ENCODE results near the gene NUDT5.
"Not testable (repeated sequence)": the region's sequence is repeated elsewhere in the genome, so short reads cannot be mapped to it uniquely, and the experiment has no call there.

NUDT5 gene

DNA sequence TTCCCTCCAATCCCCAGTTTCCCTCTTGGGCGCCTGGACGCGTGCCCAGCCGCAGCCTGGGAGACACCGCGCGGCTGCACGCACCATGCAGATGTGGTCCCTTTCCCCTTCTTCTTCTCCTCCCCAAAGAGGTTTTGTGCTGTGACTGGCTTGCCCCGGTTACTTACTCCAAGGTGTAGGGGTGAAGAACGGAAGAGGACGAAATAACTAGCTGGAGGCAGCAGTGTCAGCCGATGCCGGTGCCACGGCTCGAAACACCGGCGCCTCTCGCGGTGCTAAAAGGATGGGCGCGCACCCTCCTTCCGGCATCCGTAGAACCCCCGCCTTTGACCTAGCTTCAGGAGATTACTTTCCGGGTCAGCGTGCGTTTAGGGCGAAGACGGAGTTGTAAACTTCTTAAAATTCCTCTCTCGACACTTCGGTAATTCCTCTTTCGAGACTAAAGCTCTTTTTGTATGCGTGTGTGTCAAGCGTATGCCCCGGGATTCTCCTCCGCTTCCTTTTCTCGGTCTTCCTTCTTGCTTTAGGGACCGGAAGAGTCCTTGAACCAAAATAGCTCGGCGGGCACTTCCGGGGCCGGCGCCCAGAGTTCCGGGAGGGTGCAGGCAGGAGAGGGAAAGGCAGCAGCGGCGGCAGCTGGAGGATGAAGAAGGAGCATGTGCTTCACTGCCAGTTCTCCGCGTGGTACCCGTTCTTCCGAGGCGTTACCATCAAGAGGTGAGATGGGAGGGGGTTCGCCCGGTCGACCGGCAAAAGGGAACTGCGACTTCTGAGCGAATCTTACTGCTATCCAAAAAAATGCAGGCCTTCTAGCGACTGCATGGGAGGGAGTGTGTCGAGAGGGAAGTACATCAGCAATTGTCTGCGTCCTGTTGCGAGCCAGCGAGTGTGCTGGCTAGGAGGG lies at the start of gene NUDT5, which contains the start of gene CDC123:
NUDT5 (minus strand) TSS at position 289 of the 904 bp plus-strand sequence. CDS start 9,600 bp downstream, outside the sequence.
CDC123 (plus strand) TSS at position 586 of the 904 bp plus-strand sequence; CDS start at position 644, 58 bp downstream.
- DNase-seq, result peak; percentile 62

DNA sequence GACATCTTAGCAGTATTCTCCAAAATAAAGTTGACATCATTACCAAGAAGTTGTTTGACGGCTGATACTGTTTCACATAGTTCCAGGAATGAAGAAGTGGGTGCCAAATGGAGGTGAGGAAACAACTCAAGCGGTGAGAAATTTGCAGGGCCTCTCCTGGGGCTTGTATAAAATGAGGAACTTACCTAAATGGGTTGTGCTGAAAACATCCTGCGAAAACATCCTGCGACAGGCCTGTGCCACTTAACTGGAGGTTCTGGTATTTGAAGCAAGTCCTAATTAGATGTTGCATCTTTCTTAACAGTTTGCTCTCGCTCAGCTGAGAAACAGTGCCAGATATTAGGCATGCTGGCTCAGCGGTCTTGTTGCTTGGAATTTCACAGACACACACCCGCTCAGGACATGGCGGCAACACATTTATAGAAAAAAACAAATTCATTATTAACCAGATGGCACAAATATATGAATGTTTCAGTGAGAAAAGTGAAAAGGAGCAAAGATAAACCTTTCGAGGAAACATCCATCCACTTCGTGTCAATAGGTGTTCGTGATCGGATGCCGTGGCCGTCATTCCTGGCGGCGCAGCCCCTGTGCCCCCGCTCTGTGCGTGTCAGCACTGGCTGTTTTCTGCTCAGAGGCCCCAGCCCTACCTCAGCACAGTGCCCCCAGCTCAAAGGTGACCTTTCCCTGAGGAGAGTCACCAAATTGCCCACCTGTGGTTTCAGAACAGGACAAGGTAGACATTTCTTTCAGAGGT lies 48.4 kb upstream of the NUDT5 start:
- DNase-seq, result no peak

GRCh38 chr10:12241810-12242529 lies 46.3 kb upstream of the NUDT5 start:
- DNase-seq, result no peak

DNA sequence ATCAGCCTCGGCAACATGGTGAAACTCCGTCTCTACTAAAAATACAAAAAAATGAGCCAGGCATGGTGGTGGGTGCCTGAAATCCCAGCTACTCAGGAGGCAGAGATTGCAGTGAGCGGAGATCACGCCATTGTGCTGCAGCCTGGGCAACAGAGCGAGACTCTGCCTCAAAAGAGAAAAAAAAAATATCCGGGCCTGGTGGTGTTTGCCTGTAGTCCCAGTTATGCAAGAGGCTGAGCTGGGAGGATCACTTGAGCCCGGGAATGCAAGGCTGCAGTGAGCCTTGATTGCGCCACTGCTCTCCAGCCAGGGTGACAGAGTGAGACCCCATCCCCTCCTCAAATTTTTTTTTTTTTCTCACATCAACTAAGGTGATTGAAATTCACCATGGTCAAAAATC lies 43.1 kb upstream of the NUDT5 start:
- no peak for DNase-seq

DNA sequence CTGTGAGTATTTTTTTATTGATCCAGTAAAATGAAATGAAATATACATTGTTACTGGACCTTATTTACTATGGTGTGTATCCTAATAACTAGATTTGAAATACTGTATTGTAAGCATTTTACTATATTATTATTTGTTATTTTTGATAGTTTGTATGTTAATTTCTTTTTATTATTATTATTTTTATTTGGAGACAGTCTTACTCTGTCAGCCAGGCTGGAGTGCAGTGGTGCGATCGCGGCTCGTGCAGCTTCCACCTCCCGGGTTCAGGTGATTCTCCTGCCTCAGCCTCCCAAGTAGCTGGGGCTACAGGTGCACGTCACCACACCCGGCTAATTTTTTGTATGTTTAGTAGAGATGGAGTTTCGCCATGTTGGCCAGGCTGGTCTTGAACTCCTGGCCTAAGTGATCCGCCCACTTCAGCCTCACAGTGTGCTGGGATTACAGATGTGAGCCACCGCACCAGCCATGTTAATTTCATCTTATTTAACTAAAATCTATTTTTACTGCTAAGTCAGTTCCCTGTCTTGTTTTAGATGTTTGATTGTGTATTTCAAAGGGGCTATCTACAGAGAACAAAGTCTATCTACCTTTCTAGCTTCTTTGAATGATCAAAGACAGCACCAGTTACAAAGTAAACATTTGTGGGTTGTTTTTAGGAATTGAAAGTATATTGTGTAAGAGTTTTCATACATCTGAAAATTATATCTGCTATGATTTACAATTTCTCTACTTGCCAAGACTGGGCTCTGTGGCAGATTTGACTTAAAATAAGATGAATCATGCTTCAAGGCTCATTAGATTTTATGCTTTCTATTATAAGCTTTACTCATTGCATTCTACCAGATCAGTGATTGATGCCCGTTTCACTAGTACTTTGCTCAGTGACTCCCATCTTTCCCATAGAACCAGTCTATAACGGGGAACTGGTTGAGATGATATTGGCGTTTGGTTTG lies 41.9 kb upstream of the NUDT5 start:
- no peak for DNase-seq

DNA sequence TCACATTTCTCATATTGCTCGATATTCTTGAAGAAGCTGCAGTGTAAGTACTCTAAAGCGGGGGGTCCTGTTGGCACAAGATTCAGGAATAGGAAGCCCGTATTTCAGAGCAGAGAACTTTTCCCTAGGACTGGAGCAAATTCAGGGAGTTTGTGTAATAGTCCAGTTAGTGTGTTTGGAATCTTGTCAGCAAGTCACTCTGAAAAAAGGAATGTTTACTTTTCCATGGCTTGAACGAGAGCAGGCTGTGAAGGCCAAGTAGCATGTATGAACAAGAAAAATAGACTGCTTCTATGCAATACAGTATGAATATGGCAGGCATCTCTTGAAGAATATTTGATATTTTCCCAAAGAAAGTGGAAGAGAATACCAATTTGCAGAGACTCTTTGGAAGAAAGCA lies 40.1 kb upstream of the NUDT5 start:
- DNase-seq, result no peak

GRCh38 chr10:12235116-12235694 lies 39.5 kb upstream of the NUDT5 start:
- no peak for DNase-seq

DNA sequence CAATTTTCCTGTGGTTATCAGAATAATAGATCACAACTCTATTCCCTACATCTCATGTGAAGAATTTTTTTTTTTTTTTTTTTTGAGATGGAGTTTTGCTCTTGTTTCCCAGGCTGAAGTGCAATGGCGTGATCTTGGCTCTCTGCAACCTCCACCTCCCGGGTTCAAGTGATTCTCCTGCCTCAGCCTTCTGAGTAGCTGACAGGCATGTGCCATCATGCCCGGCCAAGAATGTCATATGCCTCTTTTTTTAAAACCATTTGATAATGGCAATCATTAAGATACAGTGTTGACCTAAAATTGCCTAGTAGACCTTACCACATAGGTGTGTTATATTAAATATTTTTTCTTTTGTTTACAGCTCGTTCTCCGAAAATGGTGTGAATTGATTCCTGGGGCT lies 39.0 kb upstream of the NUDT5 start:
- not testable (repeated sequence) for DNase-seq

DNA sequence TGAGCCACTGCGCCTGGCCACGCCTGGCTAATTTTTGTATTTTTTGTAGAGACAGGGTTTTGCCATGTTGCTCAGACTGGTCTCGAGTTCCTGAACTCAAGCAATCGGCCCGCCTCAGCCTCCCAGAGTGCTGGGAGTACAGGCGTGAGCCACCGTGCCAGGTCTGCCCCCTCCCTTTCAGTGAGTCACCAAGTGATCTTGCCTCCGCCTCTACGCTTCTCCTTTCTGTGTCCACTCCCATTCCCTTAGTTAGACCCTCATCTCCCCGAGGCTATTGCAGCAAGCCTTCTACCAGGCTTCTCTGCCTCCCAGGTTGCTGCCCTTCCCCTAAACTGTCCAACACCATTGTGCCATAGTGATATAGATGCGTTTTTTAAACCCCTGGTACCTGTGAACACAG lies 33.2 kb upstream of the NUDT5 start:
- no peak for DNase-seq

GRCh38 chr10:12226438-12226837 lies 30.7 kb upstream of the NUDT5 start:
- DNase-seq, result not testable (repeated sequence)

DNA sequence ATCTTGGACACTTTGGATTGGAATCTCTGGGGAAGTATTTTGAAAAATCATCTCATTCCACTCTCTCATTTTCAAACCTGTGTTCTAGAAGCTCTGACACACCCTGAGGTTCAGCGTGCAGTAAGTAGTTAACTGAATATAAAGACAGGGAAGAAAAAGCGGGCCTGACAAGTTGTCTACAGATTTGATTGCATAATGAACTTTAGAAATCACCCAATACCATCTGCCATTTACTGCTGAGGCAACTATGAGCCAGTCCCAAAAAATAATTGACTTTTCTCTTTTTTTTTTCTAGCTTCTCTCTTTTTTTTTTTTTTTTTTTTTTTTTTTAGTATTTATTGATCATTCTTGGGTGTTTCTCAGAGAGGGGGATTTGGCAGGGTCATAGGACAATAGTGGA lies 29.8 kb upstream of the NUDT5 start:
- no peak for DNase-seq

DNA sequence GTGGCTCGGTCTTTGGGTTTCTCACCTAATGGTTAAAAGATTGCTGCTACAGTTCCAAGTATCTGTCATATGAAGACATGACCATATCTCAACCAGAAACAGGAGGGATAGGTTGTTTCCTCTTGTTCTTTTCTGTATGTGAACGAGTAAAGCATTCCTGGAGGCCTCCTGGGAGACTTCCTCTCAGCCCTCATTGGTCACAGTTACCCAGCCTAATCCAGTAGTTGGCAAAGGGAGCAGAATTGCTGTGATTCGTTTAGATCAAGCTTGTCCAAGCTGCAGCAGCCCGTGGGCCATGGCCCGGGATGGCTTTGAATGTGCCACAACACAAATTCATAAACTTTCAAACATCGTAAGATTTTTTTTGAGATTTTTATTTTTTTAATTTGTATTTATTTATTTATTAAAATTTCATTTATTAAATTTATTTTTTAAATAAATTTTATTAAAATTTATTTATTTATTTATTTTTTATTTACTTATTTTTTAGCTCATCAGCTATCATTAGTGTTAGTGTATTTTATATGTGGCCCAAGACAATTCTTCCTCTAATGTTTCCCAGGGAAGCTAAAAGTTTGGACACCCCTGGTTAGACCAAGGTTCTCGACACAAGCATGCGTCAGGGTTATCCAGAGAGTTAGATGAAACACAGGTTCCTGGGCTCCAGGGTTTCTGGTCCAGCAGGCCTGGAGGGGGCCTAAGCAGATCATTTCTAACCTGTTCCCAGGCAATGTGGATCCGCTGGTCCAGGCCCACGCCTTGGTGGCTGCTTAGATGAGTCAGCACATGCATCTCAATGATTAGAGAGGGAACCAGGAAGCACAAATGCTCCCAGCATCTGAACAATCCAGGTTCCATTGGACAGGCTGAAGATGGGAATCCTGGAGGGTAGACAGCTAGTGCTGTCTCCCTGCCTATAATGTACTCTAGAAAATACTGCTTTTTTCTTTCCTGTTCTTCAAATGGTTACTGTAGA lies 25.9 kb upstream of the NUDT5 start:
- DNase-seq, result no peak

DNA sequence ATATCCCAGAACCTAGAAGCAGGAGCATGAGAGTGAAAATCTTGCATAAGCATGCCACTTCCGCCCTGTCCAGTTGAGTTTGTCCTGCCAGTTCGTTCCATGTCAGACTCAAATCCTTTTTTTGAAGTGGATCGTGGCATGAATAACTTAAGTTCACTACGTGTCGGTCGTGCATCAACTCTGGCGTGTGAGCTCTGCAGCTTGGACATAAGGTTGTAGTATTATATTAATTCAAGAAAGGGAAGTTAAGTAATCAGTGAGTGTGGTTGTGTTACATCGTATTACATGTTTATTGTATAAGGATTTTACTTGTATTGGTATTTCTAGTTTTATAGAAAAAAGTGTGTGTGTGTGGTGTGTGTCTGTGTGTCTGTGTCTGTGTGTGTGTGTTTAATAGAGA lies 23.3 kb upstream of the NUDT5 start:
- DNase-seq, result no peak

- DNase-seq, result no peak
These were observed 19.1 kb upstream of the NUDT5 start for GRCh38 chr10:12214763-12215218.

DNA sequence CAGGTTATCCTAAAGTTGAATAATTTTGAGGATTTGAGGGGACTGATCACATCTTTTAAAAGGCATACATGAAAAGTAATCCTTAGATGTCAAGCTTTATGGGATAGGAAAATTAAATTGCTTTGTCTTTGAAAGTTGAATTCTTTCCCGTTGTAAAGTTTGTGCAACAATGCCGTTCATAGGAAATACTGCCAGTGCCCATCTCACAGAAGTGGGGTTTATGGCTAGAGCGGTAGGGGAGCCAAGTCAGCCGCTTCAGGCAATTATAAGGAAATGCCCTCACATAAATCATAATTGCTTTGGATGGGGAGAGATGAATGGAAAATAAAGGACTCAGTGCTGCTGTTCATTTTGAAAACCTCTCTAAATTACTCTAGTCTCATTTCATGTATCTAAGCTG lies 18.4 kb upstream of the NUDT5 start:
- DNase-seq, result no peak

- DNase-seq, result no peak
These were observed 17.9 kb upstream of the NUDT5 start for GRCh38 chr10:12213621-12214020.

DNA sequence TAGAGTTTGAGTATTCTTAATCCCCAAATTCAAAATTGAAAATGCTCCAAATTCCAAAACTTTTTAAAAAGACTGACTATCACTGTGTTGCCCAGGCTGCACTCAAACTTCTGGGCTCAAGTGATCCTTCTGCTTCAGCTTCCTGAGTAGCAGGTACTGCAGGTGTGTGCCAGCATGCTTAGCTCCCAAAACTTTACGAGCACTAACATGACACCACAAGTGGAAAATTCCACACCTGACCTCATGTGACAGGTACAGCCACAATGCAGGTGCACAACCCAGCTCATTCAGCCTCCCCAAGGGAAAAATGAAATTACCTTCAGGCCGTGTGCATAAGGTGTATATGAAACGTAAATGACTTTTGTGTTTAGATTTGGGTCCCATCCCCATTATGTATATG lies 16.8 kb upstream of the NUDT5 start:
- DNase-seq, result no peak

DNA sequence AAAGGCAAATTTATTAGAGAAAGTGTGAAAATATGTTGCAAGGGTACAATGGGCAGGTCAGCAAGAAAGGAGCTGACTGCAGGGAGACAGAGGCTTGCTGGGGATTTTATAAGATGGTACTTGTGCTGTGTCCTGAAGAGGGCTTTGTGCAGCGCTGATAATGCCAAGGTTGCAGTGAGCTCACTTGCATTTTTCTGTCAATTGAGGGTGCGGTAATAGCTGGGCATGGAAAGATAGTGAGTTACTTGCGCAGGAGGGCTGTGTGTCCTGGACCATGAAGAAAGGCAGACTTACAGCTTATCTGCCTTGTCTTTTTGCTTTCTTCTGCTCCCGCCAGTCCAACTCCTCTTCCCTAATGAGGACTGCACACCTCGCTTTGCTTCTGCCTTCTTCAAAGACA lies 12.8 kb upstream of the NUDT5 start:
- DNase-seq, result no peak

DNA sequence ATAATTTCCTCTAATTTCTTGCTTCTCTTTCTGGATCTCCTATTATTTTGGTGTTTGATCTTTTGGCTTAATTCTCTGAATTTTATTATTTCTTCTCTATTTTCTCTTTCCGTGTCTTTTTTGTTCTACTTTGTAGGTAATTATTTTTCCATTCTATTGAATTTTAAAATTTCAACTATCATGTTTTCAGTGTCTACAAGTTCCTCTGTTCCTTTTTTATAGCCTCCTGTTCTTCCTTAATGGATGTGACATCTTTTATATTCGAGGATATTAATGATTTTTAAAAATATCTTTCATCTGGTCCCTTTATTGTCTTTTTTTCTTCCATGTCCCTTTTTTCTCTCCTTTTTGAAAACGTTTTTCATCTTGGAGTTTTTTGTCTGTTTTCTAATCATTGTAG lies 11.4 kb upstream of the NUDT5 start:
- DNase-seq, result no peak

DNA sequence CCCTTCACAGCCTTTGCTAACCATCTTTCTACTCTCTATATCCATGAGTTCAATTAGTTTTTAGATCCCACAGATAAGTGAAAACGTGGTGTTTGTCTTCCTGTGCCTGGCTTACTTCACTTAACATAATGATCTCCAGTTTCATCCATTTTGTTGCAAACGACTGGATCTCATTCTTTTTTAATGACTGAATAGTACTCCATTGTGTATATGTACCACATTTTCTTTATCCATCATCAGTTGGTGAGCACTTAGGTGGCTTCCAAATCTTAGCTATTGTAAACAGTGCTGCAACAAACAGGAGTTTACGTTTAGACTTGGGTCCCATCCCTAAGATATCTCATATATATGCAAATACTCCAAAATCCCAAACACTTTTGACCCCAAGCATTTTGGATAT lies 9.4 kb upstream of the NUDT5 start:
- DNase-seq, result no peak
